K562 (cell line): Measurements from ENCODE around the gene BCL10. TPM values are rescaled to one million over a fixed set of nuclear protein-coding genes. Genes with fewer than 3 reads are reported as not detected.

Source experiments
- BRF1 ChIP-seq: IDR thresholded peaks from 3 replicates; pipeline ENCODE4 v1.6.1; 2011; ENCODE audit warnings: borderline replicate concordance, mild to moderate bottlenecking; ENCODE audit not compliant: insufficient read length; ENCODE audit errors: extremely low read depth
- CHD4 ChIP-seq: fragments of 200-600 bp; sonication (generic); IDR thresholded peaks from 3 replicates; pipeline ENCODE4 v1.6.1; 2012; ENCODE audit warnings: low read depth, mild to moderate bottlenecking, mixed read lengths, low read length, inconsistent platforms; ENCODE audit not compliant: insufficient read depth, insufficient replicate concordance, poor library complexity, severe bottlenecking
- EP400 ChIP-seq: fragments of 450-650 bp; IDR thresholded peaks from 2 replicates; pipeline ENCODE4 v1.6.1; 2017; ENCODE audit warnings: antibody characterized with exemption, mild to moderate bottlenecking, moderate library complexity
- GATAD2A ChIP-seq: fragments of 450-650 bp; IDR thresholded peaks from 2 replicates; pipeline ENCODE4 v1.6.1; 2017
- HMG20A ChIP-seq: fragments of 450-650 bp; formaldehyde crosslinking; conservative IDR thresholded peaks from 2 replicates; pipeline ENCODE4 v1.4.0; 2020; ENCODE audit warnings: mild to moderate bottlenecking, mixed read lengths
- KDM4B ChIP-seq, 2 experiments: fragments of 450-650 bp in 1 of 2; sonication (generic) in 1 of 2; IDR thresholded peaks; 2 replicates each; pipeline ENCODE4 v1.6.1; 2016 to 2017; ENCODE audit warnings: borderline replicate concordance in 2 of 2, antibody characterized with exemption in 1 of 2, low read depth in 1 of 2, mild to moderate bottlenecking in 1 of 2
- MIER1 ChIP-seq: fragments of 450-650 bp; IDR thresholded peaks from 2 replicates; pipeline ENCODE4 v1.6.1; 2016; ENCODE audit warnings: antibody characterized with exemption, mild to moderate bottlenecking, low read depth
- MTA2 ChIP-seq: fragments of 450-650 bp; IDR thresholded peaks from 2 replicates; pipeline ENCODE4 v1.6.1; 2016; ENCODE audit warnings: low read depth
- NBN ChIP-seq: fragments of 450-650 bp; IDR thresholded peaks from 2 replicates; pipeline ENCODE4 v1.6.1; 2016; ENCODE audit warnings: low read depth, mild to moderate bottlenecking
- NCOA1 ChIP-seq: fragments of 450-650 bp; IDR thresholded peaks from 2 replicates; pipeline ENCODE4 v1.6.1; 2016; ENCODE audit warnings: low read depth
- NFRKB ChIP-seq: fragments of 450-650 bp; IDR thresholded peaks from 2 replicates; pipeline ENCODE4 v1.6.1; 2016; ENCODE audit warnings: low read depth
- NR2C1 ChIP-seq, 2 experiments: fragments of 450-650 bp; IDR thresholded peaks; 2 replicates each; pipeline ENCODE4 v1.6.1; 2017; ENCODE audit warnings: mild to moderate bottlenecking in 2 of 2, antibody characterized with exemption in 1 of 2, inconsistent platforms in 1 of 2, missing compliant biosample characterization in 1 of 2, missing genetic modification characterization in 1 of 2
- POLR2H ChIP-seq: IDR thresholded peaks from 2 replicates; pipeline ENCODE4 v1.6.1; 2016; ENCODE audit warnings: missing genetic modification characterization, low read depth, mild to moderate bottlenecking, control low read depth, missing compliant biosample characterization, moderate library complexity
- RBM14 ChIP-seq: fragments of 200-400 bp; formaldehyde crosslinking; IDR thresholded peaks from 2 replicates; pipeline ENCODE4 v1.6.1; 2018; ENCODE audit warnings: low read depth, mild to moderate bottlenecking, low read length, moderate library complexity, borderline replicate concordance; ENCODE audit not compliant: insufficient read depth
- TRIM28 ChIP-seq: fragments of 450-650 bp; IDR thresholded peaks from 2 replicates; pipeline ENCODE4 v1.6.1; 2017
- ZNF175 ChIP-seq: fragments of 200-800 bp; sonication (Bioruptor generic); IDR thresholded peaks from 2 replicates; pipeline ENCODE4 v1.6.1; 2016; ENCODE audit warnings: low read depth, mild to moderate bottlenecking, missing genetic modification characterization, missing compliant biosample characterization
- ZNF445 ChIP-seq: fragments of 250-450 bp; sonication (Bioruptor Pico); IDR thresholded peaks from 2 replicates; pipeline ENCODE4 v1.4.0; 2020; ENCODE audit warnings: low read depth, mild to moderate bottlenecking, moderate library complexity
- polyA plus RNA-seq, 8 experiments: library from polyadenylated mRNA; depleted of rRNA in 4 of 8; stranded (reverse) in 5 of 8; unstranded in 3 of 8; fragments of >200 nt; fragmentation: Nextera tagmentation in 2 of 8; fragmentation: Illumina TruSeq in 1 of 8; extraction: Ambion mirVana in 2 of 8; extraction: Trizol in 1 of 8; gene quantifications; 2 replicates each; pipeline versions ENCODE4 v1.2.1 to v1.2.3, GENCODE V29; 2011 to 2014; ENCODE audit warnings: inconsistent platforms in 1 of 8, missing spikeins in 1 of 8
- total RNA-seq, 7 experiments: library from RNA; depleted of rRNA in 6 of 7; stranded (reverse); fragments of >200 nt in 6 of 7; fragmentation: Illumina TruSeq in 2 of 7; extraction: Trizol in 2 of 7; gene quantifications; 2 replicates each; pipeline versions ENCODE4 v1.2.1 to v1.2.3, GENCODE V29; 2011 to 2021; ENCODE audit warnings: low replicate concordance in 1 of 7
- TF ChIP-seq, protein P1 (sequence below), 2 experiments: IDR thresholded peaks; 2 replicates each; pipeline ENCODE4 v1.6.1; 2011; ENCODE audit warnings: borderline replicate concordance in 1 of 2, control low read depth in 1 of 2, low read depth in 1 of 2, low read length in 1 of 2, mild to moderate bottlenecking in 1 of 2, mixed read lengths in 1 of 2, moderate library complexity in 1 of 2; ENCODE audit not compliant: insufficient read depth in 1 of 2, insufficient read length in 1 of 2, poor library complexity in 1 of 2, severe bottlenecking in 1 of 2; ENCODE audit errors: extremely low read depth in 1 of 2
- TF ChIP-seq, protein P2 (sequence below): sonication (generic); formaldehyde crosslinking; IDR thresholded peaks from 2 replicates; pipeline ENCODE4 v1.8.0; 2022; ENCODE audit warnings: mild to moderate bottlenecking, missing genetic modification reagents
- TF ChIP-seq, protein P3 (sequence below): sonication (generic); formaldehyde crosslinking; IDR thresholded peaks from 2 replicates; pipeline ENCODE4 v1.8.1; 2022; ENCODE audit warnings: missing genetic modification reagents
- TF ChIP-seq, protein P4 (sequence below): sonication (generic); formaldehyde crosslinking; IDR thresholded peaks from 2 replicates; pipeline ENCODE4 v1.4.0; 2020; ENCODE audit warnings: mild to moderate bottlenecking, missing genetic modification reagents

BCL10 gene
- total and polyA plus RNA-seq, 9 of the 15 experiments (the other 6 are each of a cell fraction or from before 2014, with no cell fraction given), result 8.0 to 19.4 (median 12.3) TPM

DNA sequence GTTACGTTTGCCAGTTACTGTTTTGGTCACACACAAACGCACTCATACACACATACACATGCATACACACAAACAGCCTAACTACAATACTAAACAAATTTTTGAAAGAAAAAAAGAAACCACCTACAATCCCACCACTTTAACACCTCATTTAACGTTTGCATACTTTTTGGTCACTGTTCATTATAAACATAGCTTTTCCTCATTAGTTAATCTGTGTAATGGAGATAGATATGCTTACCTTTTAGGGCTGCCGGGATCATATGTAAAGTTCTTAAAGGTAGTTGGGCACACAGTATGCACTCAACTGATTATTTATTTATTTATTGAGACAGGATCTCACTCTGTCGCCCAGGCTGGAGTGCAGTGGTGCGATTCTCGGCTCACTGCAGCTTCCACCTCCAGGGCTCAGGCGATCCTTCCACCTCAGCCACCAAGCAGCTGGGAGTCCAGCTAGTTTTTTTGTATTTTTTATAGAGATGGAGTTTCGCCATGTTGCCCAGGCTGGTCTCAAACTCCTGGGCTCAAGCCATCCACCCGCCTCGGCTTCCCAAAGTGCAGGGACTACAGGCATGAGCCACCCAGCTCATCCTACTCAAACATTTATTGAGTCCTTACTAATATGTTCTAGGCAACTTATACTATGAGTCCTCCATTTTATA is 677 bp upstream of the BCL10 start (continued):
- TF ChIP-seq, protein P1, sequence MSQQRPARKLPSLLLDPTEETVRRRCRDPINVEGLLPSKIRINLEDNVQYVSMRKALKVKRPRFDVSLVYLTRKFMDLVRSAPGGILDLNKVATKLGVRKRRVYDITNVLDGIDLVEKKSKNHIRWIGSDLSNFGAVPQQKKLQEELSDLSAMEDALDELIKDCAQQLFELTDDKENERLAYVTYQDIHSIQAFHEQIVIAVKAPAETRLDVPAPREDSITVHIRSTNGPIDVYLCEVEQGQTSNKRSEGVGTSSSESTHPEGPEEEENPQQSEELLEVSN (IDR thresholded peaks at IDR 0.05; ENCODE audit: borderline replicate concordance in 1 of 2, extremely low read depth in 1 of 2, insufficient read depth in 1 of 2, insufficient read length in 1 of 2, low read depth in 1 of 2, low read length in 1 of 2, poor library complexity in 1 of 2, severe bottlenecking in 1 of 2), result no peak
- TF ChIP-seq, protein P2, sequence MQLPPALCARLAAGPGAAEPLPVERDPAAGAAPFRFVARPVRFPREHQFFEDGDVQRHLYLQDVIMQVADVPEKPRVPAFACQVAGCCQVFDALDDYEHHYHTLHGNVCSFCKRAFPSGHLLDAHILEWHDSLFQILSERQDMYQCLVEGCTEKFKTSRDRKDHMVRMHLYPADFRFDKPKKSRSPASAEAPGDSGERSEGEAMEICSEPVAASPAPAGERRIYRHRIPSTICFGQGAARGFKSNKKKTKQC (CRISPR knock-in tag), result no peak
- TF ChIP-seq BRF1 (no peak), RBM14 (no peak), ZNF175 (CRISPR knock-in tag) (0 out of 2 replicates have a peak, but pooled peaks have one; percentile 31), TRIM28 (peak; percentile 41; the same call in 1 of the 2 replicates), NR2C1 (IDR thresholded peaks at IDR 0.05) (no peak), NR2C1 (tag; IDR thresholded peaks at IDR 0.05) (no peak), HMG20A (CRISPR knock-in tag) (no peak), ZNF445 (no peak), EP400 (0 out of 2 replicates have a peak, but pooled peaks have one; percentile 51), KDM4B (IDR thresholded peaks at IDR 0.05; ENCODE audit: borderline replicate concordance in 2 of 2, low read depth in 1 of 2) (no peak), GATAD2A (0 out of 2 replicates have a peak, but pooled peaks have one; percentile 24), MIER1 (0 out of 2 replicates have a peak, but pooled peaks have one; percentile 33), MTA2 (peak; percentile 35; the same call in 1 of the 2 replicates), NBN (peak; percentile 55; the same call in 1 of the 2 replicates), POLR2H (tag) (0 out of 2 replicates have a peak, but pooled peaks have one; percentile 32), NCOA1 (peak; percentile 48; the same call in 1 of the 2 replicates), CHD4 (no peak), NFRKB (peak; percentile 62; the same call in 1 of the 2 replicates)
- TF ChIP-seq, protein P3, sequence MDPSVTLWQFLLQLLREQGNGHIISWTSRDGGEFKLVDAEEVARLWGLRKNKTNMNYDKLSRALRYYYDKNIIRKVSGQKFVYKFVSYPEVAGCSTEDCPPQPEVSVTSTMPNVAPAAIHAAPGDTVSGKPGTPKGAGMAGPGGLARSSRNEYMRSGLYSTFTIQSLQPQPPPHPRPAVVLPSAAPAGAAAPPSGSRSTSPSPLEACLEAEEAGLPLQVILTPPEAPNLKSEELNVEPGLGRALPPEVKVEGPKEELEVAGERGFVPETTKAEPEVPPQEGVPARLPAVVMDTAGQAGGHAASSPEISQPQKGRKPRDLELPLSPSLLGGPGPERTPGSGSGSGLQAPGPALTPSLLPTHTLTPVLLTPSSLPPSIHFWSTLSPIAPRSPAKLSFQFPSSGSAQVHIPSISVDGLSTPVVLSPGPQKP (CRISPR knock-in tag), result no peak
- TF ChIP-seq, protein P4, sequence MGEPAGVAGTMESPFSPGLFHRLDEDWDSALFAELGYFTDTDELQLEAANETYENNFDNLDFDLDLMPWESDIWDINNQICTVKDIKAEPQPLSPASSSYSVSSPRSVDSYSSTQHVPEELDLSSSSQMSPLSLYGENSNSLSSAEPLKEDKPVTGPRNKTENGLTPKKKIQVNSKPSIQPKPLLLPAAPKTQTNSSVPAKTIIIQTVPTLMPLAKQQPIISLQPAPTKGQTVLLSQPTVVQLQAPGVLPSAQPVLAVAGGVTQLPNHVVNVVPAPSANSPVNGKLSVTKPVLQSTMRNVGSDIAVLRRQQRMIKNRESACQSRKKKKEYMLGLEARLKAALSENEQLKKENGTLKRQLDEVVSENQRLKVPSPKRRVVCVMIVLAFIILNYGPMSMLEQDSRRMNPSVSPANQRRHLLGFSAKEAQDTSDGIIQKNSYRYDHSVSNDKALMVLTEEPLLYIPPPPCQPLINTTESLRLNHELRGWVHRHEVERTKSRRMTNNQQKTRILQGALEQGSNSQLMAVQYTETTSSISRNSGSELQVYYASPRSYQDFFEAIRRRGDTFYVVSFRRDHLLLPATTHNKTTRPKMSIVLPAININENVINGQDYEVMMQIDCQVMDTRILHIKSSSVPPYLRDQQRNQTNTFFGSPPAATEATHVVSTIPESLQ, result 0 out of 2 replicates have a peak, but pooled peaks have one; percentile 16
